K562 (cell line): ENCODE measurements around the gene DENND2A. TPM values are rescaled to one million over a fixed set of nuclear protein-coding genes. Genes with fewer than 3 reads are reported as not detected.
A peak's percentile ranks its signal among the peaks of the same experiment; 100 is the strongest.

Experiments used
- ATF1 ChIP-seq, 2 experiments: fragments of 450-650 bp in 1 of 2; IDR thresholded peaks; 2 replicates each; pipeline ENCODE4 v1.6.1; 2016; ENCODE audit warnings: missing compliant biosample characterization in 1 of 2, missing genetic modification characterization in 1 of 2
- CHD2 ChIP-seq: IDR thresholded peaks from 2 replicates; pipeline ENCODE4 v1.6.1; 2011; ENCODE audit warnings: low read depth, low read length
- CTBP1 ChIP-seq: fragments of 450-650 bp; IDR thresholded peaks from 2 replicates; pipeline ENCODE4 v1.6.1; 2016; ENCODE audit warnings: borderline replicate concordance
- EGR1 ChIP-seq: fragments of 450-650 bp; conservative IDR thresholded peaks from 2 replicates; pipeline ENCODE4 v1.6.1; 2017; ENCODE audit warnings: mild to moderate bottlenecking
- FOSL1 ChIP-seq: fragments of 200-800 bp; sonication (Bioruptor generic); conservative IDR thresholded peaks from 2 replicates; pipeline ENCODE4 v1.6.1; 2016; ENCODE audit warnings: missing genetic modification characterization, missing compliant biosample characterization
- FOXA3 ChIP-seq, 2 experiments: fragments of 450-650 bp in 1 of 2; sonication (generic) in 1 of 2; formaldehyde crosslinking; IDR thresholded peaks in 1 of 2; conservative IDR thresholded peaks in 1 of 2; 2 replicates each; pipeline versions ENCODE4 v1.4.0 to v1.8.0; 2020 to 2022; ENCODE audit warnings: mild to moderate bottlenecking in 2 of 2, missing genetic modification reagents in 1 of 2
- HLTF ChIP-seq: fragments of 450-650 bp; IDR thresholded peaks from 2 replicates; pipeline ENCODE4 v1.6.1; 2016
- IRF2 ChIP-seq: sonication (generic); formaldehyde crosslinking; IDR thresholded peaks from 2 replicates; pipeline ENCODE4 v1.8.1; 2022; ENCODE audit warnings: mild to moderate bottlenecking, missing genetic modification reagents
- LEF1 ChIP-seq: fragments of 450-650 bp; IDR thresholded peaks from 2 replicates; pipeline ENCODE4 v1.6.1; 2016; ENCODE audit warnings: mild to moderate bottlenecking
- MAFK ChIP-seq: IDR thresholded peaks from 2 replicates; pipeline ENCODE4 v1.6.1; 2011; ENCODE audit warnings: low read length, improper control_type of control experiment
- MXI1 ChIP-seq: IDR thresholded peaks from 2 replicates; pipeline ENCODE4 v1.6.1; 2011; ENCODE audit warnings: low read depth, mild to moderate bottlenecking, improper control_type of control experiment, low read length
- PHB2 ChIP-seq: fragments of 450-650 bp; IDR thresholded peaks from 2 replicates; pipeline ENCODE4 v1.6.1; 2017; ENCODE audit warnings: low read depth
- POLR3G ChIP-seq: IDR thresholded peaks from 2 replicates; pipeline ENCODE4 v1.6.1; 2011; ENCODE audit not compliant: insufficient read length, insufficient replicate concordance; ENCODE audit errors: extremely low read depth
- SMARCA4 ChIP-seq: fragments of 450-650 bp; IDR thresholded peaks from 2 replicates; pipeline ENCODE4 v1.6.1; 2016
- TSC22D4 ChIP-seq: fragments of 450-650 bp; IDR thresholded peaks from 2 replicates; pipeline ENCODE4 v1.6.1; 2016; ENCODE audit warnings: missing genetic modification characterization, missing biosample characterization, control low read depth
- XRCC5 ChIP-seq: fragments of 200-400 bp; formaldehyde crosslinking; IDR thresholded peaks from 2 replicates; pipeline ENCODE4 v1.6.1; 2017; ENCODE audit warnings: low read depth, mild to moderate bottlenecking, low read length
- ZBTB1 ChIP-seq: sonication (generic); formaldehyde crosslinking; IDR thresholded peaks from 2 replicates; pipeline ENCODE4 v1.8.1; 2023; ENCODE audit warnings: missing genetic modification reagents, low read depth, mild to moderate bottlenecking, borderline replicate concordance
- ZEB2 ChIP-seq: fragments of 450-650 bp; IDR thresholded peaks from 2 replicates; pipeline ENCODE4 v1.6.1; 2016
- polyA plus RNA-seq, 8 experiments: library from polyadenylated mRNA; depleted of rRNA in 4 of 8; stranded (reverse) in 5 of 8; unstranded in 3 of 8; fragments of >200 nt; fragmentation: Nextera tagmentation in 2 of 8; fragmentation: Illumina TruSeq in 1 of 8; extraction: Ambion mirVana in 2 of 8; extraction: Trizol in 1 of 8; gene quantifications; 2 replicates each; pipeline versions ENCODE4 v1.2.1 to v1.2.3, GENCODE V29; 2011 to 2014; ENCODE audit warnings: inconsistent platforms in 1 of 8, missing spikeins in 1 of 8
- total RNA-seq, 7 experiments: library from RNA; depleted of rRNA in 6 of 7; stranded (reverse); fragments of >200 nt in 6 of 7; fragmentation: Illumina TruSeq in 2 of 7; extraction: Trizol in 2 of 7; gene quantifications; 2 replicates each; pipeline versions ENCODE4 v1.2.1 to v1.2.3, GENCODE V29; 2011 to 2021; ENCODE audit warnings: low replicate concordance in 1 of 7
- TF ChIP-seq, protein P1 (sequence below): fragments of 450-650 bp; IDR thresholded peaks from 2 replicates; pipeline ENCODE4 v1.6.1; 2016; ENCODE audit warnings: antibody characterized with exemption
- TF ChIP-seq, protein P2 (sequence below): fragments of 250-450 bp; sonication (Bioruptor Pico); IDR thresholded peaks from 2 replicates; pipeline ENCODE4 v1.8.0; 2021; ENCODE audit warnings: mild to moderate bottlenecking, moderate library complexity
- TF ChIP-seq, protein P3 (sequence below): fragments of 450-650 bp; conservative IDR thresholded peaks from 2 replicates; pipeline ENCODE4 v1.6.1; 2016; ENCODE audit warnings: missing genetic modification characterization, low read depth, mild to moderate bottlenecking, missing compliant biosample characterization, moderate library complexity
- TF ChIP-seq, protein P4 (sequence below): fragments of 450-650 bp; IDR thresholded peaks from 2 replicates; pipeline ENCODE4 v1.6.1; 2016
- TF ChIP-seq, protein P5 (sequence below): fragments of 200-800 bp; sonication (Bioruptor generic); IDR thresholded peaks from 2 replicates; pipeline ENCODE4 v1.6.1; 2017; ENCODE audit warnings: missing genetic modification characterization, missing compliant biosample characterization

The DENND2A gene
- total and polyA plus RNA-seq, 9 of the 15 experiments (the other 6 are each of a cell fraction or from before 2014, with no cell fraction given) = not detected

DNA sequence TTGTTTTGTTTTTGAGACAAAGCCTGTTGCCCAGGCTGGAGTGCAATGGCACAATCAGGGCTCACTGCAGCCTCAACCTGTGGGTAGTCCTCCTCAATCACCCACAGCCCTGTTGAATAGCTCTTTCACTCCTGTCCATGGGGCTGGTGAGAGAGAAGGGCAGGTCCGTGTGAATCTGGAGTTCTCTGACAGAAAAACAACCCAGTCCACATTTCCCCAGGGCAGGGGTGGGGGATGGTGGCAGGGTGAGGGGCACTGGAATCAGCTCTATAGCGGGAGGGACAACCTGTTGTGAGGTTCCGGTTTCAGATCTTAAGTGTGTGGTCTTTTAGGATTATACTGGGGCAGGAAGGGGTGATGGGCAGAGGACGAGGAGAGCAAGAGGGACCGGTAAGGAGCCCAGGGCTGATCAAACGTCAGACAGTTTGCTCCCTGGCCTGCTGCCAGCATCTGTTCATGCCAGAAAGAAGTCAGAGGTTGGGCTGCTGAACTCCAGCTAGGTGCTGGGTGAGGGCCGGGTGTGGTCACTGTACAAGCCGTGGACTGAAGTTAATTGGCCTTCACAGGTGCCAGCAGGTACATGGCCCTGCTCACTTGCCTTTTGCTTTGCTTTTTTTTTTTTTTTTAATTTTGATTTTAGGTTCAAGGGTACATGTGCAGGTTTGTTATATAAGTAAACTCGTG, 128.2 kb downstream of the DENND2A start (continued):
- TF ChIP-seq, protein P1, sequence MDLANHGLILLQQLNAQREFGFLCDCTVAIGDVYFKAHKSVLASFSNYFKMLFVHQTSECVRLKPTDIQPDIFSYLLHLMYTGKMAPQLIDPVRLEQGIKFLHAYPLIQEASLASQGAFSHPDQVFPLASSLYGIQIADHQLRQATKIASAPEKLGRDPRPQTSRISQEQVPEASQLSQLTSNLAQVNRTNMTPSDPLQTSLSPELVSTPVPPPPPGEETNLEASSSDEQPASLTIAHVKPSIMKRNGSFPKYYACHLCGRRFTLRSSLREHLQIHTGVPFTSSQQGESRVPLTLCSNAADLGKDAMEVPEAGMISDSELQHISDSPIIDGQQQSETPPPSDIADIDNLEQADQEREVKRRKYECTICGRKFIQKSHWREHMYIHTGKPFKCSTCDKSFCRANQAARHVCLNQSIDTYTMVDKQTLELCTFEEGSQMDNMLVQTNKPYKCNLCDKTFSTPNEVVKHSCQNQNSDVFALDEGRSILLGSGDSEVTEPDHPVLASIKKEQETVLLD = 0 out of 2 replicates have a peak, but pooled peaks have one; percentile 43
- TF ChIP-seq MXI1 (no peak), CHD2 (0 out of 2 replicates have a peak, but pooled peaks have one; percentile 10), XRCC5 (no peak), CTBP1 (peak; percentile 36; the same call in 1 of the 2 replicates), FOSL1 (tag) (no peak), LEF1 (0 out of 2 replicates have a peak, but pooled peaks have one; percentile 17), POLR3G (no peak), PHB2 (no peak), HLTF (0 out of 2 replicates have a peak, but pooled peaks have one; percentile 52), ATF1 (CRISPR knock-in tag; IDR thresholded peaks at IDR 0.05) (no peak), ATF1 (tag; IDR thresholded peaks at IDR 0.05) (peak; percentile 10; the same call in 1 of the 2 replicates), FOXA3 (CRISPR knock-in tag; conservative IDR thresholded peaks at IDR 0.05 in 1 of 2, IDR thresholded peaks at IDR 0.05 in 1 of 2) (peak in 1 of 2 experiments; percentile 39; a peak in 1 of 4 replicates), IRF2 (CRISPR knock-in tag) (no peak), ZBTB1 (no peak), ZEB2 (peak; percentile 66; the same call in 1 of the 2 replicates), TSC22D4 (tag) (no peak), EGR1 (0 out of 2 replicates have a peak, but pooled peaks have one; percentile 23), SMARCA4 (peak; percentile 30; the same call in 1 of the 2 replicates), MAFK (no peak)
- TF ChIP-seq, protein P2, sequence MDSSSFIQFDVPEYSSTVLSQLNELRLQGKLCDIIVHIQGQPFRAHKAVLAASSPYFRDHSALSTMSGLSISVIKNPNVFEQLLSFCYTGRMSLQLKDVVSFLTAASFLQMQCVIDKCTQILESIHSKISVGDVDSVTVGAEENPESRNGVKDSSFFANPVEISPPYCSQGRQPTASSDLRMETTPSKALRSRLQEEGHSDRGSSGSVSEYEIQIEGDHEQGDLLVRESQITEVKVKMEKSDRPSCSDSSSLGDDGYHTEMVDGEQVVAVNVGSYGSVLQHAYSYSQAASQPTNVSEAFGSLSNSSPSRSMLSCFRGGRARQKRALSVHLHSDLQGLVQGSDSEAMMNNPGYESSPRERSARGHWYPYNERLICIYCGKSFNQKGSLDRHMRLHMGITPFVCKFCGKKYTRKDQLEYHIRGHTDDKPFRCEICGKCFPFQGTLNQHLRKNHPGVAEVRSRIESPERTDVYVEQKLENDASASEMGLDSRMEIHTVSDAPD (CRISPR knock-in tag) = no peak
- TF ChIP-seq, protein P3, sequence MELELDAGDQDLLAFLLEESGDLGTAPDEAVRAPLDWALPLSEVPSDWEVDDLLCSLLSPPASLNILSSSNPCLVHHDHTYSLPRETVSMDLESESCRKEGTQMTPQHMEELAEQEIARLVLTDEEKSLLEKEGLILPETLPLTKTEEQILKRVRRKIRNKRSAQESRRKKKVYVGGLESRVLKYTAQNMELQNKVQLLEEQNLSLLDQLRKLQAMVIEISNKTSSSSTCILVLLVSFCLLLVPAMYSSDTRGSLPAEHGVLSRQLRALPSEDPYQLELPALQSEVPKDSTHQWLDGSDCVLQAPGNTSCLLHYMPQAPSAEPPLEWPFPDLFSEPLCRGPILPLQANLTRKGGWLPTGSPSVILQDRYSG (tag) = no peak
- TF ChIP-seq, protein P4, sequence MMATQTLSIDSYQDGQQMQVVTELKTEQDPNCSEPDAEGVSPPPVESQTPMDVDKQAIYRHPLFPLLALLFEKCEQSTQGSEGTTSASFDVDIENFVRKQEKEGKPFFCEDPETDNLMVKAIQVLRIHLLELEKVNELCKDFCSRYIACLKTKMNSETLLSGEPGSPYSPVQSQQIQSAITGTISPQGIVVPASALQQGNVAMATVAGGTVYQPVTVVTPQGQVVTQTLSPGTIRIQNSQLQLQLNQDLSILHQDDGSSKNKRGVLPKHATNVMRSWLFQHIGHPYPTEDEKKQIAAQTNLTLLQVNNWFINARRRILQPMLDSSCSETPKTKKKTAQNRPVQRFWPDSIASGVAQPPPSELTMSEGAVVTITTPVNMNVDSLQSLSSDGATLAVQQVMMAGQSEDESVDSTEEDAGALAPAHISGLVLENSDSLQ = 0 out of 2 replicates have a peak, but pooled peaks have one; percentile 35
- TF ChIP-seq, protein P5, sequence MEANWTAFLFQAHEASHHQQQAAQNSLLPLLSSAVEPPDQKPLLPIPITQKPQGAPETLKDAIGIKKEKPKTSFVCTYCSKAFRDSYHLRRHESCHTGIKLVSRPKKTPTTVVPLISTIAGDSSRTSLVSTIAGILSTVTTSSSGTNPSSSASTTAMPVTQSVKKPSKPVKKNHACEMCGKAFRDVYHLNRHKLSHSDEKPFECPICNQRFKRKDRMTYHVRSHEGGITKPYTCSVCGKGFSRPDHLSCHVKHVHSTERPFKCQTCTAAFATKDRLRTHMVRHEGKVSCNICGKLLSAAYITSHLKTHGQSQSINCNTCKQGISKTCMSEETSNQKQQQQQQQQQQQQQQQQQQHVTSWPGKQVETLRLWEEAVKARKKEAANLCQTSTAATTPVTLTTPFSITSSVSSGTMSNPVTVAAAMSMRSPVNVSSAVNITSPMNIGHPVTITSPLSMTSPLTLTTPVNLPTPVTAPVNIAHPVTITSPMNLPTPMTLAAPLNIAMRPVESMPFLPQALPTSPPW = no peak
